Panc1 (cell line): ENCODE data around the gene RHOG. TPM values are rescaled to one million over a fixed set of nuclear protein-coding genes. Genes with fewer than 3 reads are reported as not detected.

Experiments used
- ATAC-seq: fragments of 200-7000 bp; cut with Tn5 transposase; 2 replicates; pipeline ENCODE4 v1.9.1; 2020; ENCODE audit warnings: mild to moderate bottlenecking, moderate library complexity
- BruUV-seq: library from RNA; stranded (reverse); fragments of 400-500 nt; replicated peaks from 2 replicates; lab custom pipeline; 2021; lab: Mats Ljungman, UMichigan
- CTCF ChIA-PET: fragments of 300-600 bp; sonication (Branson Sonifier 250); formaldehyde crosslinking; loops from one replicate; lab custom pipeline; 2022; ENCODE audit warnings: antibody characterized with exemption; lab: Charles Lee
- POLR2A ChIA-PET: fragments of 300-600 bp; sonication (Branson Sonifier 250); formaldehyde crosslinking; loops from one replicate; lab custom pipeline; 2022; ENCODE audit warnings: antibody characterized with exemption; lab: Charles Lee
- DNase-seq: peaks from one replicate; pipeline ENCODE4 v3.0.0-alpha.2; 2010; ENCODE audit warnings: low read depth, low spot score
- H3K27ac ChIP-seq: 2 replicates; pipeline ENCODE4 v1.5.1; 2011; ENCODE audit warnings: mild to moderate bottlenecking, low read length, inconsistent platforms
- H3K27me3 ChIP-seq: fragments of 200-500 bp; sonication (Bioruptor generic); 2 replicates; pipeline ENCODE4 v1.6.0; 2014; ENCODE audit warnings: low read length, inconsistent platforms; ENCODE audit not compliant: control insufficient read depth, insufficient read depth
- H3K36me3 ChIP-seq: fragments of 200-500 bp; sonication (Bioruptor generic); 2 replicates; pipeline ENCODE4 v1.5.1; 2014; ENCODE audit warnings: inconsistent platforms, mild to moderate bottlenecking, low read length, moderate library complexity; ENCODE audit not compliant: control insufficient read depth, insufficient read depth
- H3K4me1 ChIP-seq: 2 replicates; pipeline ENCODE4 v1.5.1; 2011; ENCODE audit warnings: inconsistent platforms, mild to moderate bottlenecking, low read length, moderate library complexity; ENCODE audit not compliant: control insufficient read depth, insufficient read depth
- H3K4me3 ChIP-seq, 2 experiments: 2 replicates each; pipeline ENCODE4 v1.5.1; 2011 to 2012; ENCODE audit warnings: low read depth in 2 of 2, low read length in 2 of 2, mild to moderate bottlenecking in 2 of 2, inconsistent platforms in 1 of 2, moderate library complexity in 1 of 2
- H3K9me3 ChIP-seq: fragments of 200-500 bp; sonication (Bioruptor generic); 2 replicates; pipeline ENCODE4 v1.5.1; 2014; ENCODE audit warnings: low read depth, mild to moderate bottlenecking, inconsistent platforms, low read length, moderate library complexity; ENCODE audit not compliant: control insufficient read depth, insufficient read depth
- POLR2AphosphoS5 ChIP-seq: IDR thresholded peaks from 2 replicates; pipeline ENCODE4 v1.6.1; 2012; ENCODE audit warnings: mild to moderate bottlenecking, low read depth, low read length, moderate library complexity
- SIN3A ChIP-seq: IDR thresholded peaks from 2 replicates; pipeline ENCODE4 v1.6.1; 2012; ENCODE audit warnings: low read depth, mild to moderate bottlenecking, low read length, moderate library complexity, borderline replicate concordance; ENCODE audit not compliant: insufficient read depth
- TCF7L2 ChIP-seq: IDR thresholded peaks from 2 replicates; pipeline ENCODE4 v1.6.1; 2011; ENCODE audit warnings: mild to moderate bottlenecking, low read depth, low read length, inconsistent platforms
- in situ Hi-C: cut with HindIII; loops from 2 replicates; pipeline ENCODE4 v1.10.0; 2016; ENCODE audit warnings: low sequenced_read_pairs, low pct_unique_long_range_greater_than_20kb
- intact Hi-C: fragments of 100-400 bp; cut with micrococcal nuclease; formaldehyde crosslinking; loops from one replicate; pipeline ENCODE4 v1.10.0; 2022; ENCODE audit not compliant: unreplicated experiment
- total RNA-seq: library from RNA; stranded (reverse); gene quantifications from one replicate; pipeline ENCODE4 v1.2.1, GENCODE V29; 2021; ENCODE audit not compliant: unreplicated experiment
- TF ChIP-seq, protein P1 (sequence below): fragments of 450-650 bp; IDR thresholded peaks from 2 replicates; pipeline ENCODE4 v1.5.1; 2017; ENCODE audit warnings: mild to moderate bottlenecking
- TF ChIP-seq, protein P2 (sequence below), 2 experiments: IDR thresholded peaks; 2 replicates each; pipeline ENCODE4 v1.6.1; 2011 to 2012; ENCODE audit warnings: low read depth in 2 of 2, control low read depth in 1 of 2, low read length in 1 of 2, mild to moderate bottlenecking in 1 of 2, moderate library complexity in 1 of 2; ENCODE audit not compliant: insufficient read depth in 1 of 2

Gene RHOG
- total RNA-seq, 1 experiment from 2014 or later, result 156 TPM

GRCh38 chr11:3796801-3797328, 43.9 kb downstream of the RHOG start:
- ChIA-PET POLR2A (interaction anchor here (1.0 kb wide), 1 partner anchor 41 kb away, joined by 3 read pairs; no protein-coding TSS in a partner anchor), CTCF (interaction anchor here (1.4 kb wide), 1 partner anchor 12 kb away, joined by 5 read pairs; no protein-coding TSS in a partner anchor)
- DNase-seq, result no peak
- Histone ChIP-seq H3K27ac (peak overlapping the region; percentile 95), H3K36me3 (peaks cover 13% of the 10 kb centered on the region), H3K4me3 (peak overlapping the region; percentile 73 to 89), H3K27me3 (no peaks in the 10 kb centered on the region), H3K9me3 (no peaks in the 10 kb centered on the region), H3K4me1 (peaks cover 10% of the 10 kb centered on the region)
- TF ChIP-seq, protein P1, sequence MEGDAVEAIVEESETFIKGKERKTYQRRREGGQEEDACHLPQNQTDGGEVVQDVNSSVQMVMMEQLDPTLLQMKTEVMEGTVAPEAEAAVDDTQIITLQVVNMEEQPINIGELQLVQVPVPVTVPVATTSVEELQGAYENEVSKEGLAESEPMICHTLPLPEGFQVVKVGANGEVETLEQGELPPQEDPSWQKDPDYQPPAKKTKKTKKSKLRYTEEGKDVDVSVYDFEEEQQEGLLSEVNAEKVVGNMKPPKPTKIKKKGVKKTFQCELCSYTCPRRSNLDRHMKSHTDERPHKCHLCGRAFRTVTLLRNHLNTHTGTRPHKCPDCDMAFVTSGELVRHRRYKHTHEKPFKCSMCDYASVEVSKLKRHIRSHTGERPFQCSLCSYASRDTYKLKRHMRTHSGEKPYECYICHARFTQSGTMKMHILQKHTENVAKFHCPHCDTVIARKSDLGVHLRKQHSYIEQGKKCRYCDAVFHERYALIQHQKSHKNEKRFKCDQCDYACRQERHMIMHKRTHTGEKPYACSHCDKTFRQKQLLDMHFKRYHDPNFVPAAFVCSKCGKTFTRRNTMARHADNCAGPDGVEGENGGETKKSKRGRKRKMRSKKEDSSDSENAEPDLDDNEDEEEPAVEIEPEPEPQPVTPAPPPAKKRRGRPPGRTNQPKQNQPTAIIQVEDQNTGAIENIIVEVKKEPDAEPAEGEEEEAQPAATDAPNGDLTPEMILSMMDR, result no peak
- TF ChIP-seq SIN3A, result no peak
- no peak for TF ChIP-seq POLR2AphosphoS5
- TF ChIP-seq, protein P2, sequence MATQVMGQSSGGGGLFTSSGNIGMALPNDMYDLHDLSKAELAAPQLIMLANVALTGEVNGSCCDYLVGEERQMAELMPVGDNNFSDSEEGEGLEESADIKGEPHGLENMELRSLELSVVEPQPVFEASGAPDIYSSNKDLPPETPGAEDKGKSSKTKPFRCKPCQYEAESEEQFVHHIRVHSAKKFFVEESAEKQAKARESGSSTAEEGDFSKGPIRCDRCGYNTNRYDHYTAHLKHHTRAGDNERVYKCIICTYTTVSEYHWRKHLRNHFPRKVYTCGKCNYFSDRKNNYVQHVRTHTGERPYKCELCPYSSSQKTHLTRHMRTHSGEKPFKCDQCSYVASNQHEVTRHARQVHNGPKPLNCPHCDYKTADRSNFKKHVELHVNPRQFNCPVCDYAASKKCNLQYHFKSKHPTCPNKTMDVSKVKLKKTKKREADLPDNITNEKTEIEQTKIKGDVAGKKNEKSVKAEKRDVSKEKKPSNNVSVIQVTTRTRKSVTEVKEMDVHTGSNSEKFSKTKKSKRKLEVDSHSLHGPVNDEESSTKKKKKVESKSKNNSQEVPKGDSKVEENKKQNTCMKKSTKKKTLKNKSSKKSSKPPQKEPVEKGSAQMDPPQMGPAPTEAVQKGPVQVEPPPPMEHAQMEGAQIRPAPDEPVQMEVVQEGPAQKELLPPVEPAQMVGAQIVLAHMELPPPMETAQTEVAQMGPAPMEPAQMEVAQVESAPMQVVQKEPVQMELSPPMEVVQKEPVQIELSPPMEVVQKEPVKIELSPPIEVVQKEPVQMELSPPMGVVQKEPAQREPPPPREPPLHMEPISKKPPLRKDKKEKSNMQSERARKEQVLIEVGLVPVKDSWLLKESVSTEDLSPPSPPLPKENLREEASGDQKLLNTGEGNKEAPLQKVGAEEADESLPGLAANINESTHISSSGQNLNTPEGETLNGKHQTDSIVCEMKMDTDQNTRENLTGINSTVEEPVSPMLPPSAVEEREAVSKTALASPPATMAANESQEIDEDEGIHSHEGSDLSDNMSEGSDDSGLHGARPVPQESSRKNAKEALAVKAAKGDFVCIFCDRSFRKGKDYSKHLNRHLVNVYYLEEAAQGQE (IDR thresholded peaks at IDR 0.05; ENCODE audit: insufficient read depth in 1 of 2, low read depth in 2 of 2, low read length in 1 of 2), result no peak
- TF ChIP-seq TCF7L2, result no peak
- BruUV-seq, result no TSS peak
- in situ Hi-C loops, result no loop called here
- ATAC-seq, result peak; percentile 48
- intact Hi-C loops, result no loop called here

DNA sequence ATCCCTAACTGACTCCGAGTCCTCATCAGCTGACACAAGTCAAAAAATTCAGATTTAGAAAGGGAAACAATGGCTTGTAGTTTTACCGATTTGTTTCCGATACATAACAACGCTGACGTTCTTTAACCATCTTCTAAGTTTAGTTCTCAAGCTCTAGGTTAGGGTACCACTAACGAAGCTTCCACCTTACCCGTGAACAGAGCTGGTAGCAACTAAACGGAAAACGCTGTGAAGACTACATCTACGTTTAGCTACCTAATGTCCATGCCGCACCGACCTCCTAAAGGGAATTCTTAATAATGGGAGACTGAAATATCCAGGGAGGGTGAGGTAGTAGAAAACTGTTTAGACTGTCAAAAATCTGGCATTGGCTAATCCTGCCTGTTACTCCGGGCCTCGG, 44.4 kb downstream of the RHOG start:
- Histone ChIP-seq H3K27ac (peak overlapping the region; percentile 95), H3K4me1 (peaks cover 10% of the 10 kb centered on the region), H3K27me3 (no peaks in the 10 kb centered on the region), H3K36me3 (peaks cover 13% of the 10 kb centered on the region), H3K4me3 (peak overlapping the region; percentile 73 to 89), H3K9me3 (no peaks in the 10 kb centered on the region)
- in situ Hi-C loops, result no loop called here
- no peak for DNase-seq
- BruUV-seq, result no TSS peak
- no peak for TF ChIP-seq TCF7L2
- TF ChIP-seq, protein P2 (IDR thresholded peaks at IDR 0.05; ENCODE audit: insufficient read depth in 1 of 2, low read depth in 2 of 2, low read length in 1 of 2), result no peak
- TF ChIP-seq SIN3A, result no peak
- TF ChIP-seq, protein P1, result no peak
- TF ChIP-seq POLR2AphosphoS5, result no peak
- ChIA-PET POLR2A (interaction anchor here (0.6 to 1.0 kb wide), 2 partner anchors 15 to 41 kb away, joined by 3 to 27 read pairs; no protein-coding TSS in a partner anchor), CTCF (interaction anchor here (1.4 kb wide), 1 partner anchor 13 kb away, joined by 5 read pairs; no protein-coding TSS in a partner anchor)
- ATAC-seq, result no peak
- intact Hi-C loops, result no loop called here
